SH-SY5Y (cell line): ENCODE data around the gene SIAH3.

Experiments used
- GATA2 ChIP-seq: IDR thresholded peaks from 2 replicates; pipeline ENCODE4 v1.6.1; 2011; ENCODE audit warnings: mild to moderate bottlenecking, low read depth, low read length
- GATA3 ChIP-seq: IDR thresholded peaks from 2 replicates; pipeline ENCODE4 v1.6.1; 2011; ENCODE audit warnings: low read depth, mild to moderate bottlenecking, low read length, moderate library complexity

The SIAH3 gene

GRCh38 chr13:45851171-45851921 lies at the start of gene SIAH3:
Gene SIAH3, minus strand, starts transcription at chr13:45851753. Its CDS starts 124 bp downstream, at chr13:45851629.
- TF ChIP-seq GATA2 (no peak), GATA3 (no peak)

- no peak for TF ChIP-seq GATA3
- TF ChIP-seq GATA2, result no peak
These were observed 47.9 kb upstream of the SIAH3 start for GRCh38 chr13:45899406-45899805.

GRCh38 chr13:45897562-45897961 lies 46.0 kb upstream of the SIAH3 start:
- no peak for TF ChIP-seq GATA3
- TF ChIP-seq GATA2, result no peak

GRCh38 chr13:45896285-45896684 lies 44.7 kb upstream of the SIAH3 start:
- TF ChIP-seq GATA3 (no peak), GATA2 (no peak)

- TF ChIP-seq GATA3 (no peak), GATA2 (no peak)
These were observed 44.3 kb upstream of the SIAH3 start for GRCh38 chr13:45895881-45896280.

- no peak for TF ChIP-seq GATA2
- TF ChIP-seq GATA3, result no peak
These were observed 41.0 kb upstream of the SIAH3 start for GRCh38 chr13:45892513-45892912.

- TF ChIP-seq GATA2 (no peak), GATA3 (no peak)
These were observed 38.2 kb upstream of the SIAH3 start for GRCh38 chr13:45889590-45890243.

- TF ChIP-seq GATA3 (no peak), GATA2 (no peak)
These were observed 34.9 kb upstream of the SIAH3 start for GRCh38 chr13:45886466-45886865.

- no peak for TF ChIP-seq GATA3
- no peak for TF ChIP-seq GATA2
These were observed 33.6 kb upstream of the SIAH3 start for GRCh38 chr13:45885194-45885593.

- no peak for TF ChIP-seq GATA3
- TF ChIP-seq GATA2, result no peak
These were observed 31.1 kb upstream of the SIAH3 start for GRCh38 chr13:45882626-45883025.

- no peak for TF ChIP-seq GATA2
- TF ChIP-seq GATA3, result no peak
These were observed 29.8 kb upstream of the SIAH3 start for GRCh38 chr13:45881353-45881752.

GRCh38 chr13:45880242-45880641 lies 28.7 kb upstream of the SIAH3 start:
- TF ChIP-seq GATA3 (no peak), GATA2 (no peak)

- TF ChIP-seq GATA2 (no peak), GATA3 (no peak)
These were observed 28.1 kb upstream of the SIAH3 start for GRCh38 chr13:45879666-45880065.

- no peak for TF ChIP-seq GATA2
- no peak for TF ChIP-seq GATA3
These were observed 27.4 kb upstream of the SIAH3 start for GRCh38 chr13:45878966-45879365.

GRCh38 chr13:45876781-45877180 lies 25.2 kb upstream of the SIAH3 start:
- no peak for TF ChIP-seq GATA2
- no peak for TF ChIP-seq GATA3
